Measurements from ENCODE around the gene MAP6D1.

- TF ChIP-seq CTCF (IDR thresholded peaks at IDR 0.05) (no peak), POLR2A (IDR thresholded peaks at IDR 0.05) (no peak), POLR2AphosphoS5 (IDR thresholded peaks at IDR 0.05) (no peak)
Observed at GRCh38 chr3:183808355-183808754, 17.0 kb downstream of the MAP6D1 start.

Measured in prostate gland (tissue), 2 donors.